GM12801 (cell line): Measurements from ENCODE around the gene SPINT3.

ENCODE experiments used
- TF ChIP-seq, protein P1 (sequence below): IDR thresholded peaks from one replicate; pipeline ENCODE4 v1.5.1; 2011; ENCODE audit warnings: control low read depth; ENCODE audit not compliant: insufficient read length; ENCODE audit errors: extremely low read depth

SPINT3 gene

GRCh38 chr20:45545754-45546453 lies 30.5 kb upstream of the SPINT3 start:
- TF ChIP-seq, protein P1, sequence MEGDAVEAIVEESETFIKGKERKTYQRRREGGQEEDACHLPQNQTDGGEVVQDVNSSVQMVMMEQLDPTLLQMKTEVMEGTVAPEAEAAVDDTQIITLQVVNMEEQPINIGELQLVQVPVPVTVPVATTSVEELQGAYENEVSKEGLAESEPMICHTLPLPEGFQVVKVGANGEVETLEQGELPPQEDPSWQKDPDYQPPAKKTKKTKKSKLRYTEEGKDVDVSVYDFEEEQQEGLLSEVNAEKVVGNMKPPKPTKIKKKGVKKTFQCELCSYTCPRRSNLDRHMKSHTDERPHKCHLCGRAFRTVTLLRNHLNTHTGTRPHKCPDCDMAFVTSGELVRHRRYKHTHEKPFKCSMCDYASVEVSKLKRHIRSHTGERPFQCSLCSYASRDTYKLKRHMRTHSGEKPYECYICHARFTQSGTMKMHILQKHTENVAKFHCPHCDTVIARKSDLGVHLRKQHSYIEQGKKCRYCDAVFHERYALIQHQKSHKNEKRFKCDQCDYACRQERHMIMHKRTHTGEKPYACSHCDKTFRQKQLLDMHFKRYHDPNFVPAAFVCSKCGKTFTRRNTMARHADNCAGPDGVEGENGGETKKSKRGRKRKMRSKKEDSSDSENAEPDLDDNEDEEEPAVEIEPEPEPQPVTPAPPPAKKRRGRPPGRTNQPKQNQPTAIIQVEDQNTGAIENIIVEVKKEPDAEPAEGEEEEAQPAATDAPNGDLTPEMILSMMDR = no peak

DNA sequence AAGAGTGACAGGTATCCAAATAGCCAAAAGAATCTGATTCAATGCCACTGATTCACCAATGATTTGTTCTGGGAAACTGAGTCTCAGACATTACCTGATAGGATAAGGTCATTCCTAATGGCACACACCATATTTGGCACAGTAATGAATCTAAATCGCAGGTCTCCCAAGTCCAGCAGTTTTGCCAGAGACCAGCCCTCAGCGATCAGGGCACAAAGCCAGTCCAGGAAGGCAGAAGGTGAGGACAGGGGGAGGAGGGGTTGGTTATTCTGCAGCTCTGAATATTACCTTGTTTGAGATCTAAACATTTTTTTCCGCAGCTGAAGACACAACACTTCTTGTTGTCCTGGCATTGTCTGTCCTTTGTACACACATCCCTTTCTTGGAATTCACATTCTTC lies 29.9 kb upstream of the SPINT3 start:
- TF ChIP-seq, protein P1 = no peak

GRCh38 chr20:45539382-45539781 lies 24.0 kb upstream of the SPINT3 start, which contains the start of gene WFDC6:
WFDC6 (minus strand) TSS chr20:45539482; CDS start chr20:45539407, 75 bp downstream.
- TF ChIP-seq, protein P1 = no peak

GRCh38 chr20:45538209-45538799 lies 22.9 kb upstream of the SPINT3 start:
- TF ChIP-seq, protein P1 = no peak

DNA sequence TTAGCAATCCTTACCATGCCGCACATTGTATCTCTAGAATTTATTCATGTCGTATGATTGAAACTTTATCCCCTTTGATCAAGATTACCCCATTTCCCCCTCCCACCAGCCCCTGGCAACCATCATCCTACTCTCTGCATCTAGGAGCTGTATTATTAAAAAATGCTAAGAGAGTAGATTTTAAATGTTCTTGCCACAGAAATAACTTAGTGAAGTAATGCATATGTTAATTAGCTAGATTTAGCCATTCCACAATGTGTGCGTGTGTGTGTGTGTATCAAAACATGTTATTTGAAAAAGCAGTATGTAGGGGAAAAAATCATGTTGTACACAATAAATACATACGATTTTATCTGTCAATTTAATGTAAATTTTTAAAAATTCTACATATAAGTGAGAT lies 11.9 kb upstream of the SPINT3 start:
- TF ChIP-seq, protein P1 = no peak

DNA sequence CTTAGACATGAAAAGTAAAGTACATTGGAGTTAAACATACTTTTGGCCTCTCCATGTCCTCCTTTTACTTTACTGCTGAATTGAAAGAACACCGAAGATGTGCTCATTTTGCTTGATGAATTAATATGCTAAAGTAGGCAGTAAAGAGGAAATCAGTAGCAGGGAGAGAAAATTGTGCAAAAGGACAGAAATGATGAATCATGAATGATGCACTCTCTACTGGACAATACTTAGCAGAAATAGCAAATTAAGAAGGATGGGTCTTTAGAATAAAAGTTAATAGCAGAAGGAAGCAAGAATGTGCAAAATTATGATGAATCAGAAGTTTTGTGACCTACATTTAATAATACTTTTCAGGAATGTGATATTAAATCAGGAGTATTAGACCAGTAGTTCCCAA lies 8.4 kb upstream of the SPINT3 start:
- TF ChIP-seq, protein P1 = no peak

DNA sequence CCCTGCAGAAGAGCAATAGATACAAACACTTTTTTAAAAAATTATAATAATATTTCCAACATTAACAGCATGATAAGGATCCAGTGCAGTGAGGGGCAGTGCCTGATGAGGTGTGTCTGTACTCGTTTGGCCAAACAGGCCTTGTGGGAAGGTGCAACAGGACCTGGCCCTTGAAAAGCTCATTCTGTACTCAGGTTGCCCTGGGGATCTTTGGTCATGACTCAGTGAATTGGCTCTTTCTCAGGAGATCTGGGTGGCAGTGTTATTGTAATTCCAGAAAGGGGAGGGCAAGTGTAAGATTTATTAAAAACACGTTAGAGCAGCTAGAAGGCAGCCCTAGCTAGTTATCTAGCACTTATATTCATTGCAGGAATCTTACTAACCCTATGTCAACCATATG lies 2.9 kb upstream of the SPINT3 start:
- TF ChIP-seq, protein P1 = no peak
